ENCODE measurements around the gene IFRD1.

Gene IFRD1

GRCh38 chr7:112484671-112485167, 34.5 kb downstream of the IFRD1 start:
- Histone ChIP-seq H3K9ac (no peak overlapping the region), H3K27ac (no peak overlapping the region), H3K4me1 (no peaks in the 10 kb centered on the region), H3K27me3 (no peaks in the 10 kb centered on the region), H3K36me3 (peaks cover 10% of the 10 kb centered on the region), H3K4me3 (no peak overlapping the region), H3K4me2 (no peak overlapping the region), H3K9me3 (no peaks in the 10 kb centered on the region), H4K20me1 (no peaks in the 10 kb centered on the region)
- no peak for TF ChIP-seq Cebpa-rat (IDR thresholded peaks at IDR 0.05)

GRCh38 chr7:112485766-112486165, 35.5 kb downstream of the IFRD1 start:
- peaks cover under 1% of the 10 kb centered on the region; the same call in 1 of the 2 replicates for H3K36me3 ChIP-seq
- no peak overlapping the region for H3K27ac ChIP-seq
- H4K20me1 ChIP-seq = no peaks in the 10 kb centered on the region
- no peak overlapping the region for H3K9ac ChIP-seq
- H3K4me1 ChIP-seq = no peaks in the 10 kb centered on the region
- no peak overlapping the region for H3K4me3 ChIP-seq
- no peak for TF ChIP-seq Cebpa-rat (IDR thresholded peaks at IDR 0.05)
- no peaks in the 10 kb centered on the region for H3K27me3 ChIP-seq
- no peaks in the 10 kb centered on the region for H3K9me3 ChIP-seq
- no peak overlapping the region for H3K4me2 ChIP-seq

GRCh38 chr7:112487457-112488263, 37.4 kb downstream of the IFRD1 start:
- Histone ChIP-seq H3K9me3 (no peaks in the 10 kb centered on the region), H4K20me1 (no peaks in the 10 kb centered on the region), H3K27ac (no peak overlapping the region), H3K4me1 (no peaks in the 10 kb centered on the region), H3K27me3 (no peaks in the 10 kb centered on the region), H3K9ac (no peak overlapping the region), H3K4me2 (no peak overlapping the region), H3K36me3 (no peaks in the 10 kb centered on the region), H3K4me3 (no peak overlapping the region)
- no peak for TF ChIP-seq Cebpa-rat (IDR thresholded peaks at IDR 0.05)

- Histone ChIP-seq H3K9me3 (no peaks in the 10 kb centered on the region), H3K9ac (no peak overlapping the region), H3K27me3 (no peaks in the 10 kb centered on the region), H3K4me2 (no peak overlapping the region), H3K4me1 (no peaks in the 10 kb centered on the region), H4K20me1 (no peaks in the 10 kb centered on the region), H3K4me3 (no peak overlapping the region), H3K36me3 (no peaks in the 10 kb centered on the region), H3K27ac (no peak overlapping the region)
- no peak for TF ChIP-seq Cebpa-rat (IDR thresholded peaks at IDR 0.05)
Measured at GRCh38 chr7:112488264-112488552, 37.9 kb downstream of the IFRD1 start.

GRCh38 chr7:112492186-112492585, 41.9 kb downstream of the IFRD1 start:
- TF ChIP-seq Cebpa-rat (IDR thresholded peaks at IDR 0.05) = no peak
- H4K20me1 ChIP-seq = no peaks in the 10 kb centered on the region
- H3K9me3 ChIP-seq = no peaks in the 10 kb centered on the region
- no peak overlapping the region for H3K4me2 ChIP-seq
- H3K36me3 ChIP-seq = no peaks in the 10 kb centered on the region
- no peak overlapping the region for H3K9ac ChIP-seq
- H3K4me1 ChIP-seq = no peaks in the 10 kb centered on the region
- no peaks in the 10 kb centered on the region for H3K27me3 ChIP-seq
- no peak overlapping the region for H3K27ac ChIP-seq
- H3K4me3 ChIP-seq = no peak overlapping the region

- Histone ChIP-seq H3K27me3 (no peaks in the 10 kb centered on the region), H3K36me3 (no peaks in the 10 kb centered on the region), H3K4me3 (no peak overlapping the region), H3K27ac (no peak overlapping the region), H3K4me1 (no peaks in the 10 kb centered on the region), H3K4me2 (no peak overlapping the region), H4K20me1 (no peaks in the 10 kb centered on the region), H3K9me3 (no peaks in the 10 kb centered on the region), H3K9ac (no peak overlapping the region)
- no peak for TF ChIP-seq Cebpa-rat (IDR thresholded peaks at IDR 0.05)
Measured at GRCh38 chr7:112494656-112495055, 44.4 kb downstream of the IFRD1 start.

GRCh38 chr7:112495156-112495788, 45.0 kb downstream of the IFRD1 start:
- TF ChIP-seq Cebpa-rat (IDR thresholded peaks at IDR 0.05) = no peak
- no peak overlapping the region for H3K4me3 ChIP-seq
- no peaks in the 10 kb centered on the region for H3K36me3 ChIP-seq
- no peak overlapping the region for H3K4me2 ChIP-seq
- no peaks in the 10 kb centered on the region for H3K9me3 ChIP-seq
- H3K27me3 ChIP-seq = no peaks in the 10 kb centered on the region
- no peaks in the 10 kb centered on the region for H4K20me1 ChIP-seq
- H3K4me1 ChIP-seq = no peaks in the 10 kb centered on the region
- no peak overlapping the region for H3K9ac ChIP-seq
- H3K27ac ChIP-seq = no peak overlapping the region

- no peaks in the 10 kb centered on the region for H3K4me1 ChIP-seq
- H3K4me3 ChIP-seq = no peak overlapping the region
- no peak for TF ChIP-seq Cebpa-rat (IDR thresholded peaks at IDR 0.05)
- H3K9ac ChIP-seq = no peak overlapping the region
- H3K9me3 ChIP-seq = no peaks in the 10 kb centered on the region
- H3K4me2 ChIP-seq = no peak overlapping the region
- H3K27me3 ChIP-seq = no peaks in the 10 kb centered on the region
- H4K20me1 ChIP-seq = no peaks in the 10 kb centered on the region
- no peak overlapping the region for H3K27ac ChIP-seq
- no peaks in the 10 kb centered on the region for H3K36me3 ChIP-seq
Measured at GRCh38 chr7:112495810-112496462, 45.7 kb downstream of the IFRD1 start.

- Histone ChIP-seq H3K4me1 (no peaks in the 10 kb centered on the region), H3K27ac (no peak overlapping the region), H3K36me3 (no peaks in the 10 kb centered on the region), H4K20me1 (no peaks in the 10 kb centered on the region), H3K27me3 (no peaks in the 10 kb centered on the region), H3K9me3 (no peaks in the 10 kb centered on the region), H3K9ac (no peak overlapping the region), H3K4me3 (no peak overlapping the region), H3K4me2 (no peak overlapping the region)
- TF ChIP-seq Cebpa-rat (IDR thresholded peaks at IDR 0.05) = no peak
Measured at GRCh38 chr7:112497481-112497880, 47.2 kb downstream of the IFRD1 start.

GRCh38 chr7:112500619-112501018, 50.4 kb downstream of the IFRD1 start:
- no peak overlapping the region for H3K9ac ChIP-seq
- H3K36me3 ChIP-seq = no peaks in the 10 kb centered on the region
- H3K9me3 ChIP-seq = no peaks in the 10 kb centered on the region
- H3K4me1 ChIP-seq = no peaks in the 10 kb centered on the region
- H4K20me1 ChIP-seq = no peaks in the 10 kb centered on the region
- no peak overlapping the region for H3K27ac ChIP-seq
- H3K4me2 ChIP-seq = no peak overlapping the region
- TF ChIP-seq Cebpa-rat (IDR thresholded peaks at IDR 0.05) = no peak
- H3K27me3 ChIP-seq = no peaks in the 10 kb centered on the region
- H3K4me3 ChIP-seq = no peak overlapping the region

Measured in BLaER1 (cell line).